GM23248 (cell line): ENCODE measurements around the gene LRRC1.

ENCODE experiments used
- EZH2 ChIP-seq: fragments of 200-600 bp; sonication (generic); IDR thresholded peaks from 2 replicates; pipeline ENCODE4 v1.6.1; 2018; ENCODE audit warnings: antibody characterized with exemption, mild to moderate bottlenecking; ENCODE audit not compliant: insufficient read depth, poor library complexity, severe bottlenecking
- EZH2phosphoT487 ChIP-seq: fragments of 200-600 bp; sonication (generic); IDR thresholded peaks from 2 replicates; pipeline ENCODE4 v1.6.1; 2018; ENCODE audit warnings: antibody characterized with exemption, moderate library complexity, mild to moderate bottlenecking, low read depth; ENCODE audit not compliant: insufficient read depth

GRCh38 chr6:53854843-53855567 is 60.2 kb downstream of the LRRC1 start:
- TF ChIP-seq EZH2 (no peak), EZH2phosphoT487 (no peak)
